K562 (cell line): ENCODE data around the gene TRNT1. TPM values are rescaled to one million over a fixed set of nuclear protein-coding genes. Genes with fewer than 3 reads are reported as not detected.

Experiments used
- BDP1 ChIP-seq: IDR thresholded peaks from 3 replicates; pipeline ENCODE4 v1.6.1; 2011; ENCODE audit not compliant: insufficient read length, insufficient read depth
- BRCA1 ChIP-seq, 2 experiments: fragments of 450-650 bp in 1 of 2; sonication (generic) in 1 of 2; formaldehyde crosslinking in 1 of 2; IDR thresholded peaks; 2 replicates each; pipeline versions ENCODE4 v1.5.0 to v1.6.1; 2017 to 2020; ENCODE audit warnings: mild to moderate bottlenecking in 1 of 2, missing genetic modification reagents in 1 of 2
- CBFB ChIP-seq: sonication (generic); formaldehyde crosslinking; IDR thresholded peaks from 2 replicates; pipeline ENCODE4 v1.4.0; 2020; ENCODE audit warnings: mild to moderate bottlenecking, missing genetic modification reagents
- DIDO1 ChIP-seq: fragments of 450-650 bp; IDR thresholded peaks from 2 replicates; pipeline ENCODE4 v1.6.1; 2016; ENCODE audit warnings: low read depth, missing biosample characterization, missing genetic modification characterization
- E2F4 ChIP-seq: sonication (generic); formaldehyde crosslinking; IDR thresholded peaks from 2 replicates; pipeline ENCODE4 v1.8.0; 2022; ENCODE audit warnings: mild to moderate bottlenecking, low read depth, missing genetic modification reagents
- ELF2 ChIP-seq: fragments of 250-450 bp; sonication (Bioruptor Pico); IDR thresholded peaks from 2 replicates; pipeline ENCODE4 v1.5.0; 2021; ENCODE audit warnings: mild to moderate bottlenecking
- EP400 ChIP-seq: fragments of 450-650 bp; IDR thresholded peaks from 2 replicates; pipeline ENCODE4 v1.6.1; 2017; ENCODE audit warnings: antibody characterized with exemption, mild to moderate bottlenecking, moderate library complexity
- HOMEZ ChIP-seq: fragments of 250-450 bp; sonication (Bioruptor Pico); IDR thresholded peaks from 2 replicates; pipeline ENCODE4 v1.4.0; 2020; ENCODE audit warnings: mild to moderate bottlenecking, moderate library complexity
- IRF2 ChIP-seq: sonication (generic); formaldehyde crosslinking; IDR thresholded peaks from 2 replicates; pipeline ENCODE4 v1.8.1; 2022; ENCODE audit warnings: mild to moderate bottlenecking, missing genetic modification reagents
- KLF10 ChIP-seq: fragments of 250-450 bp; sonication (Bioruptor Pico); IDR thresholded peaks from 2 replicates; pipeline ENCODE4 v1.6.1; 2021; ENCODE audit warnings: matching md5 sums
- MBD1 ChIP-seq: fragments of 250-450 bp; sonication (Bioruptor Pico); IDR thresholded peaks from 2 replicates; pipeline ENCODE4 v1.8.0; 2022; ENCODE audit warnings: inconsistent platforms
- MEF2D ChIP-seq: conservative IDR thresholded peaks from 2 replicates; pipeline ENCODE4 v1.6.1; 2016; ENCODE audit warnings: low read depth, missing genetic modification characterization, missing compliant biosample characterization
- MTA1 ChIP-seq: fragments of 450-650 bp; IDR thresholded peaks from 2 replicates; pipeline ENCODE4 v1.6.1; 2017; ENCODE audit warnings: borderline replicate concordance
- NFATC3 ChIP-seq: fragments of 450-650 bp; IDR thresholded peaks from 2 replicates; pipeline ENCODE4 v1.6.1; 2017; ENCODE audit warnings: mild to moderate bottlenecking
- OTX1 ChIP-seq: fragments of 450-650 bp; formaldehyde crosslinking; IDR thresholded peaks from 2 replicates; pipeline ENCODE4 v1.4.0; 2022; ENCODE audit warnings: mild to moderate bottlenecking
- POLR2G ChIP-seq: fragments of 200-400 bp; formaldehyde crosslinking; IDR thresholded peaks from 2 replicates; pipeline ENCODE4 v1.6.1; 2017; ENCODE audit warnings: low read depth, mild to moderate bottlenecking, antibody characterized with exemption, low read length, moderate library complexity
- PTBP1 ChIP-seq: fragments of 200-400 bp; formaldehyde crosslinking; IDR thresholded peaks from 2 replicates; pipeline ENCODE4 v1.6.1; 2017; ENCODE audit warnings: low read depth, low read length
- RCOR1 ChIP-seq, 2 experiments: IDR thresholded peaks; 2 replicates each; pipeline ENCODE4 v1.6.1; 2012; ENCODE audit warnings: low read depth in 2 of 2, low read length in 2 of 2, borderline replicate concordance in 1 of 2, improper control_type of control experiment in 1 of 2
- RFX1 ChIP-seq: fragments of 450-650 bp; IDR thresholded peaks from 2 replicates; pipeline ENCODE4 v1.6.1; 2016; ENCODE audit warnings: mild to moderate bottlenecking, moderate library complexity
- SOX6 ChIP-seq: fragments of 450-650 bp; IDR thresholded peaks from 2 replicates; pipeline ENCODE4 v1.6.1; 2014; ENCODE audit warnings: mild to moderate bottlenecking
- TCF7L2 ChIP-seq: fragments of 150-350 bp; IDR thresholded peaks from 2 replicates; pipeline ENCODE4 v1.6.1; 2016; ENCODE audit warnings: low read depth, mild to moderate bottlenecking, low read length, moderate library complexity
- TFAP4 ChIP-seq: sonication (generic); formaldehyde crosslinking; IDR thresholded peaks from 2 replicates; pipeline ENCODE4 v1.8.0; 2022; ENCODE audit warnings: missing genetic modification reagents, mild to moderate bottlenecking, moderate library complexity, borderline replicate concordance
- THAP7 ChIP-seq: fragments of 250-450 bp; sonication (Bioruptor Pico); IDR thresholded peaks from 2 replicates; pipeline ENCODE4 v1.5.0; 2021
- TRIM24 ChIP-seq, 2 experiments: fragments of 450-650 bp; IDR thresholded peaks; 2 replicates each; pipeline ENCODE4 v1.6.1; 2016
- ZNF324 ChIP-seq: fragments of 250-450 bp; sonication (Bioruptor Pico); IDR thresholded peaks from 2 replicates; pipeline ENCODE4 v1.4.0; 2020; ENCODE audit warnings: mild to moderate bottlenecking
- ZNF354B ChIP-seq: fragments of 250-450 bp; sonication (Bioruptor Pico); IDR thresholded peaks from 2 replicates; pipeline ENCODE4 v1.4.0; 2020
- polyA plus RNA-seq, 8 experiments: library from polyadenylated mRNA; depleted of rRNA in 4 of 8; stranded (reverse) in 5 of 8; unstranded in 3 of 8; fragments of >200 nt; fragmentation: Nextera tagmentation in 2 of 8; fragmentation: Illumina TruSeq in 1 of 8; extraction: Ambion mirVana in 2 of 8; extraction: Trizol in 1 of 8; gene quantifications; 2 replicates each; pipeline versions ENCODE4 v1.2.1 to v1.2.3, GENCODE V29; 2011 to 2014; ENCODE audit warnings: inconsistent platforms in 1 of 8, missing spikeins in 1 of 8
- total RNA-seq, 7 experiments: library from RNA; depleted of rRNA in 6 of 7; stranded (reverse); fragments of >200 nt in 6 of 7; fragmentation: Illumina TruSeq in 2 of 7; extraction: Trizol in 2 of 7; gene quantifications; 2 replicates each; pipeline versions ENCODE4 v1.2.1 to v1.2.3, GENCODE V29; 2011 to 2021; ENCODE audit warnings: low replicate concordance in 1 of 7

TRNT1 gene
- total and polyA plus RNA-seq, 9 of the 15 experiments (the other 6 are each of a cell fraction or from before 2014, with no cell fraction given) = 38.1 to 58.2 (median 47.4) TPM

- TF ChIP-seq ELF2 (CRISPR knock-in tag) (no peak), ZNF354B (CRISPR knock-in tag) (no peak; the same call in 1 of the 2 replicates), OTX1 (CRISPR knock-in tag) (no peak), RCOR1 (IDR thresholded peaks at IDR 0.05; ENCODE audit: borderline replicate concordance in 1 of 2, low read depth in 2 of 2, low read length in 2 of 2) (peak in 1 of 2 experiments; percentile 62; a peak in 1 of 4 replicates), SOX6 (no peak), TFAP4 (peak; percentile 42), ZNF324 (no peak), BRCA1 (IDR thresholded peaks at IDR 0.05) (no peak), BRCA1 (CRISPR knock-in tag; IDR thresholded peaks at IDR 0.05) (no peak), NFATC3 (no peak), KLF10 (CRISPR knock-in tag) (no peak), IRF2 (no peak), HOMEZ (CRISPR knock-in tag) (no peak), CBFB (no peak), MTA1 (no peak), TCF7L2 (no peak), THAP7 (CRISPR knock-in tag) (no peak), BDP1 (no peak), TRIM24 (IDR thresholded peaks at IDR 0.05) (no peak), E2F4 (CRISPR knock-in tag) (no peak), MEF2D (tag) (peak; percentile 46; the same call in 1 of the 2 replicates), PTBP1 (no peak), POLR2G (no peak), RFX1 (no peak), EP400 (no peak), DIDO1 (tag) (no peak), MBD1 (CRISPR knock-in tag) (no peak)
These were observed 62.5 kb downstream of the TRNT1 start (continued) for GRCh38 chr3:3189102-3189727.
